Natural killer cell treated with Interleukin-12 subunit alpha and Interleukin-12 subunit beta and Interleukin-15 and Interleukin-18, amount 100 ng/mL, for 72 hours (primary cell): ENCODE measurements around the gene SUGP2. TPM values are rescaled to one million over a fixed set of nuclear protein-coding genes. Genes with fewer than 3 reads are reported as not detected.
A peak's percentile ranks its signal among the peaks of the same experiment; 100 is the strongest.

Experiments
- ATAC-seq, 2 donors: fragments of 150-1000 bp; cut with Tn5 transposase in 1 of 2; sonication (Bioruptor Pico), chemical (Tn5 transposase) in 1 of 2; 2 replicates each; pipeline ENCODE4 v1.10.0; 2021
- DNase-seq: peaks from one replicate; pipeline ENCODE4 v3.0.0; 2022; ENCODE audit warnings: low spot score
- H3K27ac Mint-ChIP-seq, 2 donors: 1 replicate in 1 of 2; 2 replicates in 1 of 2; pipeline ENCODE4 v1.8.0; 2022; ENCODE audit warnings: mixed read lengths in 2 of 2, mild to moderate bottlenecking in 1 of 2, moderate library complexity in 1 of 2
- H3K27me3 Mint-ChIP-seq, 2 donors: 1 replicate in 1 of 2; 2 replicates in 1 of 2; pipeline ENCODE4 v1.8.0; 2022; ENCODE audit warnings: mixed read lengths in 2 of 2
- H3K36me3 Mint-ChIP-seq: one replicate; pipeline ENCODE4 v1.8.0; 2022; ENCODE audit warnings: mixed read lengths
- H3K4me1 Mint-ChIP-seq, 2 donors: 1 replicate in 1 of 2; 2 replicates in 1 of 2; pipeline ENCODE4 v1.8.0; 2022; ENCODE audit warnings: low read depth in 2 of 2, mixed read lengths in 2 of 2, mild to moderate bottlenecking in 1 of 2
- H3K4me3 Mint-ChIP-seq: one replicate; pipeline ENCODE4 v1.8.0; 2022; ENCODE audit warnings: mixed read lengths
- H3K9me3 Mint-ChIP-seq: 2 replicates; pipeline ENCODE4 v1.8.0; 2022; ENCODE audit warnings: mixed read lengths
- total RNA-seq, 2 donors: library from RNA; stranded (reverse); gene quantifications; one replicate each; pipeline ENCODE4 v1.2.3, GENCODE V29; 2022

Gene SUGP2
- total RNA-seq, 2 donors from 2014 or later, result 102 to 196 TPM

DNA sequence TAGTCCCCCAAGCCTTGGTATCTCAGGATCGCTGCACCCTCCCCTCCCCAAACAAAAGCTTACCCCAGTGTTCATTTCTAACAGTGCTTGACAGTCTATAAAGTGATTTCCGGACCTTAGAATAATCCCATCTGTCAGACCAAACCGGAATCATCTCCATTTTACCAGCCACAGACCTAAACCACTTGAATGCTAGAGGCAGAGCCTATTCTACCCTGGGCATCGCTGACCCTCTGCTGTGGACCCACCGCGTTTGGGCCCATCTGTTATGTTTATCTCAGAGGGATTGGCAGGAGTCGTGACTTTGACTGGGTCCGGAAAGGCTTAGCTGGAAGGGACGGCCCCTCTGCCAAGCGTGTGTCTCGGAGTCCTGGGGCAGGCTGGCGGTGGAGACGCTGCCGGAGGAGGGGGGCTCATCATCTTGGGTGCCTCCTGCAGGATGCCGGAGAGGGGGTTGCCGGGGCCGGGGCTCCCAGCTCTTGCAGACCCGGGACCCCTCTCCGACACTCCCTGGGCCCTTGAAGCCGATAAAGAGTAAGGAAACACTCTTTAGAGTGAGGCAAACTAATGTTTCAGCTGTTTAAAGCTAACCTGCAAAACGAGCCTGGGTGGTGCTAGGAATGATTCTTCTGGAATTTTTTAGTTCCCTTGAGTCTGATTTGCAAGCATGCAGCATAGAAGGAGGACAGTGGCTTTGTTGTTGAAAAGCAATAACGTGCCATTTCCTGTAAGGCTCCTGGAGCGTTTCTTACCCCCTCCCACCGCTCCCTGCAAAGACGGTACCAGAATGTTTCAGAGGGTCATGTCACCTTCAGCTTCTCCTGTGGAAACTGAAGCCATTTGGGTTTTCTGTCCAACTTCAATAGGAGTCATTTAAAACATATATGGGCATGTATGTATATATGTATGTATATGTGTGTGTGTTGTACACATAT, 31.8 kb upstream of the SUGP2 start:
- H3K27me3 Mint-ChIP-seq, result no peaks in the 10 kb centered on the region
- ATAC-seq (no peak), DNase-seq (no peak)
- H3K4me1 Mint-ChIP-seq, result peaks cover 30 to 34% of the 10 kb centered on the region in 2 donors
- no peaks in the 10 kb centered on the region for H3K9me3 Mint-ChIP-seq
- peak overlapping the region; percentile 83 for H3K4me3 Mint-ChIP-seq
- H3K27ac Mint-ChIP-seq, result peak overlapping the region; percentile 60 to 93
- no peaks in the 10 kb centered on the region for H3K36me3 Mint-ChIP-seq

DNA sequence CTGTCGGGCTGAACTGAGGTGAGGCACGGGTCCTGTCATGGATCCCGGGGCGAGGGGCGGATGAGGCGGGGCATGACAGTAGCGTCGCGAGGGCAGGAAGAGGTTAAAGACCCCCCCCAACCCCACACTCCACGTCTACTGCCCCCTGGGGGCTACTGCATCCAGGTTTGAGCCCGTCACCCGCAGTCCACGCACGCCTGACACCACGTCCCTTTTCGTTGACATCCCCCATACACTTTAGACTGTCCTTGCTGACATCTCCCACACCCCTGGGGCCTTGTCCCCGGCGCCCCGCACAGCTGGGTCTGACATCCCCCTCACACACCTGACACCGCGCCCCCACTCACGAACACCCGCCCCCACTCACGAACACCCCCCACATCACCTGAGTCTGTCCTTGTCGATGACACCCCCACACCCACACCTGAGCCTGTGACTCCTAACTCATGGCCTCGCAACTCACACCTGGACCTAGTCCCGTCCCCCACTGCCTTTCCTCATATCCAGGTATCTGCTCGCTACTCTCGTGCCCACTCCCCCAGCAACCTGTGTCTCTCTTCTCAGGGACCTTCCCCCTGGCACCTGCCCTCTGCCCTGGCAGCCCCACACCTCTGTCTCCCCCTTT, 30.9 kb upstream of the SUGP2 start:
- Mint-ChIP-seq H3K36me3 (no peaks in the 10 kb centered on the region), H3K27ac (peak overlapping the region; percentile 60 to 93), H3K27me3 (no peaks in the 10 kb centered on the region), H3K9me3 (no peaks in the 10 kb centered on the region), H3K4me3 (peak overlapping the region; percentile 83), H3K4me1 (peaks cover 24 to 34% of the 10 kb centered on the region in 2 donors)
- ATAC-seq, result no peak
- no peak for DNase-seq

DNA sequence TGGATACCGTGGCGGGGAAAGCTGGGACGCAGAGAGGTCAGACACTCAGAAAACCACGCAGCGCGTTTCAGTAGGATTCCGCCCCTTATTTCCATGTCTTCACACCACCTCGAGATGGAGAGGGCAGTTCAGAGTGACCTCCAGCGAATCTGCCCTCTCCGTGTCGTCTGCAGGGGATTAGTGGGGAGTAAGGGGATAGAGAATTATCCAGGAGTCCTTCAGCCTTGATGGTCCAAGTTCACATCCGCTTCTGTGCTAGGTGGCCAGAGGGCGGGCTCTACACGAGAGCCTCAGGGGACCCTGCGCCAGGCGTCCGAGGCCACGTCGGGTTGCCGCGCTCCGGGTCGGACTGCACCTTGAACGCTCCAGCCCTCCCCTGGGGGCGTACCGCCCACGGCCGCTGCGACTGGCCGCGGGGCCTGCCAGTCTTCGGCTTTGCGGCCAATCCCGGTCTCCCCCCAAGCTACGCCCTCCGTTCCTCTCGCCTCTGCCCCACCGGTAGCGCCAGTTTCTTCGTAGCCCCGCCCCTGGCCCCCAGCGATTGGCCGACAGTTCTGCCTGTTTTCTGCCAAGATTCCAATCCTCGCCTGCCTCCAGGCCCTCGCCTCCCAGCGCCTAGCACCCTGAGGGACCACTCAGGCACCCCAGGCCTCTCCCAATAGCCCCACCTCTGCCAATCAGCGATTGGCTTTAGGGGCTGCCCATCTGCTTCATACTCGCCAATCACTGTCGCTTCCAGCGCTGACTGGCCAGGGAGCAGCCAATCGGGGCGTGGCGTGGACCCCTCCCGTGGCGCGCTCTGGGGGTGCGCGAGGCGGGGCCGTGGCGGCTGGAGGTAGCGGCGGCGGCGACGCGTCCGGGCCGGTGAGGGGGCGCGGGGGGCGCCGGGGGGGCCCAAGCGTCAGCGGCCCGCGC, 30.1 kb upstream of the SUGP2 start, which contains the start of gene SLC25A42:
Gene SLC25A42, plus strand, starts transcription at position 812 of the 915 bp plus-strand sequence. CDS start 32,131 bp downstream, outside the sequence.
- H3K27ac Mint-ChIP-seq, result peak within 1 kb of the TSS; percentile 60 to 93
- H3K27me3 Mint-ChIP-seq, result no peaks in the 10 kb centered on the region
- peak; percentile 97 for ATAC-seq
- no peaks in the 10 kb centered on the region for H3K36me3 Mint-ChIP-seq
- peak; percentile 100 for DNase-seq
- peaks cover 23 to 34% of the 10 kb centered on the region in 2 donors for H3K4me1 Mint-ChIP-seq
- H3K4me3 Mint-ChIP-seq, result peak within 1 kb of the TSS; percentile 83
- H3K9me3 Mint-ChIP-seq, result no peaks in the 10 kb centered on the region

DNA sequence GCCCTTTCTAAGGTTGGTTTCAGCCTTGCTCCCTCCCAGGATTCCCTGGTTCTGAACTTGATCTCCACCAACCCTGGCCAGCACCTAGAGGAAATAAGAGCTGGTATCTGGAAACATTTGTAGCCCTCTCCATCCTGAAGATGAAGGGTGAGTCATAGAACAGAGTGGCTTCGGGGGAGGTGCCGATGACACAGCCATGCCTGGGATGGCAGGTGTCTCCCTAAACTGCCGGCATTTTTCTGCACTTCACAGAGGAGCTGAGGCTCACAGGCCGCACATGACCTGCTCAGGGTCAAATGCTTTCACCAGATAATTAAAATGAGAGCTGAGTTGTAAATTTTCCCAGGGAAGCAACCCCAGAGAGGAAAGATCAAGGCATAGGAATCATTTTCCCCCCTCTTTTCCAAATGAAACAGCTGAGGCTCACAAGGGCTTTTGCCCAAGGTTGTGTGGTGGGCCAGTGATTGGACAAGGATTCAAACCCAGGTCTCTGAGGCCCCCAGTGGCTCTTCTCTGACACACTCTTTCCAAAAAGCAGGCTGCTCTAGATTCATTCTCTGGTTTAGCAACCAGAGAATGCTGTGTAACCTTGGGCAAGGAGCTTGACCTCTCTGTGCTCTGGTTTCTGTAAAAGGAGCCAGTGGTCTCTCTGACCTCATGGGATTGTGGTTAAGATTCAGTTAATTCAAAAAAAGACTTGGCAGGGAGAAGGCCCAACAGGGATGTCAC, 29.3 kb upstream of the SUGP2 start:
- H3K4me3 Mint-ChIP-seq, result peak overlapping the region; percentile 83
- H3K9me3 Mint-ChIP-seq, result no peaks in the 10 kb centered on the region
- DNase-seq (no peak), ATAC-seq (no peak)
- peak overlapping the region; percentile 60 to 93 for H3K27ac Mint-ChIP-seq
- no peaks in the 10 kb centered on the region for H3K36me3 Mint-ChIP-seq
- H3K4me1 Mint-ChIP-seq, result peaks cover 18 to 32% of the 10 kb centered on the region in 2 donors
- H3K27me3 Mint-ChIP-seq, result no peaks in the 10 kb centered on the region

- Mint-ChIP-seq H3K36me3 (no peaks in the 10 kb centered on the region), H3K27me3 (no peaks in the 10 kb centered on the region), H3K9me3 (no peaks in the 10 kb centered on the region), H3K27ac (peak overlapping the region in 1 of 2 donors; percentile 37), H3K4me1 (peaks cover 14 to 25% of the 10 kb centered on the region in 2 donors), H3K4me3 (no peak overlapping the region)
- no peak for DNase-seq
- no peak for ATAC-seq
Measured at GRCh38 chr19:19061506-19061905, 28.2 kb upstream of the SUGP2 start.

- peaks cover 14 to 25% of the 10 kb centered on the region in 2 donors for H3K4me1 Mint-ChIP-seq
- no peak for ATAC-seq
- DNase-seq, result no peak
Measured at GRCh38 chr19:19059837-19060611, 26.7 kb upstream of the SUGP2 start.

GRCh38 chr19:19059018-19059836, 25.9 kb upstream of the SUGP2 start:
- Mint-ChIP-seq H3K27ac (no peak overlapping the region), H3K4me1 (peaks cover 6 to 17% of the 10 kb centered on the region in 2 donors), H3K9me3 (no peaks in the 10 kb centered on the region), H3K4me3 (no peak overlapping the region), H3K27me3 (no peaks in the 10 kb centered on the region), H3K36me3 (no peaks in the 10 kb centered on the region)
- DNase-seq, result no peak
- no peak for ATAC-seq

More at GRCh38 chr19:19059837-19060611, 26.7 kb upstream of the SUGP2 start:
- Mint-ChIP-seq H3K36me3 (no peaks in the 10 kb centered on the region), H3K9me3 (no peaks in the 10 kb centered on the region), H3K4me3 (no peak overlapping the region), H3K27ac (no peak overlapping the region), H3K27me3 (no peaks in the 10 kb centered on the region)

GRCh38 chr19:19057720-19058119, 24.4 kb upstream of the SUGP2 start:
- H3K27ac Mint-ChIP-seq, result no peak overlapping the region
- no peak overlapping the region for H3K4me3 Mint-ChIP-seq
- peaks cover 5% of the 10 kb centered on the region in 2 donors for H3K4me1 Mint-ChIP-seq

GRCh38 chr19:19057317-19057716, 24.0 kb upstream of the SUGP2 start:
- H3K4me3 Mint-ChIP-seq, result no peak overlapping the region
- DNase-seq, result no peak
- no peaks in the 10 kb centered on the region for H3K9me3 Mint-ChIP-seq
- no peaks in the 10 kb centered on the region for H3K36me3 Mint-ChIP-seq
- H3K4me1 Mint-ChIP-seq, result peaks cover under 1 to 3% of the 10 kb centered on the region in 2 donors
- no peaks in the 10 kb centered on the region for H3K27me3 Mint-ChIP-seq
- no peak overlapping the region for H3K27ac Mint-ChIP-seq
- no peak for ATAC-seq

More at GRCh38 chr19:19057720-19058119, 24.4 kb upstream of the SUGP2 start:
- Mint-ChIP-seq H3K36me3 (no peaks in the 10 kb centered on the region), H3K27me3 (no peaks in the 10 kb centered on the region), H3K9me3 (no peaks in the 10 kb centered on the region)
- no peak for ATAC-seq
- DNase-seq, result no peak

GRCh38 chr19:19056636-19057275, 23.4 kb upstream of the SUGP2 start:
- H3K36me3 Mint-ChIP-seq, result no peaks in the 10 kb centered on the region
- peaks cover 0 to 3% of the 10 kb centered on the region in 2 donors for H3K4me1 Mint-ChIP-seq
- no peak overlapping the region for H3K4me3 Mint-ChIP-seq
- ATAC-seq (no peak), DNase-seq (no peak)
- H3K27me3 Mint-ChIP-seq, result no peaks in the 10 kb centered on the region
- H3K9me3 Mint-ChIP-seq, result no peaks in the 10 kb centered on the region
- no peak overlapping the region for H3K27ac Mint-ChIP-seq

GRCh38 chr19:19055701-19056100, 22.4 kb upstream of the SUGP2 start:
- no peaks in the 10 kb centered on the region for H3K27me3 Mint-ChIP-seq
- H3K9me3 Mint-ChIP-seq, result no peaks in the 10 kb centered on the region
- no peak overlapping the region for H3K4me3 Mint-ChIP-seq
- H3K27ac Mint-ChIP-seq, result no peak overlapping the region
- H3K36me3 Mint-ChIP-seq, result no peaks in the 10 kb centered on the region
- no peak for ATAC-seq
- H3K4me1 Mint-ChIP-seq, result peaks cover 0 to 3% of the 10 kb centered on the region in 2 donors
- no peak for DNase-seq
